Measurements from ENCODE around the gene DNASE1L3. TPM values are rescaled to one million over a fixed set of nuclear protein-coding genes. Genes with fewer than 3 reads are reported as not detected.

DNASE1L3 gene
- total and polyA plus RNA-seq, 2 of the 8 experiments (the other 6 are each of a cell fraction or from before 2014, with no cell fraction given) = not detected

GRCh38 chr3:58205981-58206380, 4.8 kb downstream of the DNASE1L3 start (continued):
- no peak for TF ChIP-seq USF2 (IDR thresholded peaks at IDR 0.05; ENCODE audit: low read length)
- TF ChIP-seq SP4 (IDR thresholded peaks at IDR 0.05; ENCODE audit: low read length) = no peak
- no peak for TF ChIP-seq ATF2 (IDR thresholded peaks at IDR 0.05; ENCODE audit: low read length)
- TF ChIP-seq HDAC6 (IDR thresholded peaks at IDR 0.05; ENCODE audit: low read depth, low read length) = no peak

Data from H1 (cell line).